Measurements from ENCODE around the gene TLE2. TPM values are rescaled to one million over a fixed set of nuclear protein-coding genes. Genes with fewer than 3 reads are reported as not detected.
"Not testable (repeated sequence)": the region's sequence is repeated elsewhere in the genome, so short reads cannot be mapped to it uniquely, and the experiment has no call there.

Gene TLE2
- total RNA-seq, 1 donor from 2014 or later, result 0.53 TPM

- Histone ChIP-seq H3K36me3 (ENCODE audit: control insufficient read depth, insufficient read depth, low read length) (peaks cover 15% of the 10 kb centered on the region), H3K4me3 (ENCODE audit: low read depth, low read length) (no peak overlapping the region), H3K27me3 (ENCODE audit: control insufficient read depth, insufficient read depth, low read length) (no peaks in the 10 kb centered on the region)
- FAIRE-seq (no peak), DNase-seq (ENCODE audit: low read depth) (no peak)
- TF ChIP-seq, protein P1, sequence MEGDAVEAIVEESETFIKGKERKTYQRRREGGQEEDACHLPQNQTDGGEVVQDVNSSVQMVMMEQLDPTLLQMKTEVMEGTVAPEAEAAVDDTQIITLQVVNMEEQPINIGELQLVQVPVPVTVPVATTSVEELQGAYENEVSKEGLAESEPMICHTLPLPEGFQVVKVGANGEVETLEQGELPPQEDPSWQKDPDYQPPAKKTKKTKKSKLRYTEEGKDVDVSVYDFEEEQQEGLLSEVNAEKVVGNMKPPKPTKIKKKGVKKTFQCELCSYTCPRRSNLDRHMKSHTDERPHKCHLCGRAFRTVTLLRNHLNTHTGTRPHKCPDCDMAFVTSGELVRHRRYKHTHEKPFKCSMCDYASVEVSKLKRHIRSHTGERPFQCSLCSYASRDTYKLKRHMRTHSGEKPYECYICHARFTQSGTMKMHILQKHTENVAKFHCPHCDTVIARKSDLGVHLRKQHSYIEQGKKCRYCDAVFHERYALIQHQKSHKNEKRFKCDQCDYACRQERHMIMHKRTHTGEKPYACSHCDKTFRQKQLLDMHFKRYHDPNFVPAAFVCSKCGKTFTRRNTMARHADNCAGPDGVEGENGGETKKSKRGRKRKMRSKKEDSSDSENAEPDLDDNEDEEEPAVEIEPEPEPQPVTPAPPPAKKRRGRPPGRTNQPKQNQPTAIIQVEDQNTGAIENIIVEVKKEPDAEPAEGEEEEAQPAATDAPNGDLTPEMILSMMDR (IDR thresholded peaks at IDR 0.05; ENCODE audit: insufficient read depth, low read length, severe bottlenecking), result no peak
Observed at GRCh38 chr19:3054265-3054971, 25.3 kb upstream of the TLE2 start.

DNA sequence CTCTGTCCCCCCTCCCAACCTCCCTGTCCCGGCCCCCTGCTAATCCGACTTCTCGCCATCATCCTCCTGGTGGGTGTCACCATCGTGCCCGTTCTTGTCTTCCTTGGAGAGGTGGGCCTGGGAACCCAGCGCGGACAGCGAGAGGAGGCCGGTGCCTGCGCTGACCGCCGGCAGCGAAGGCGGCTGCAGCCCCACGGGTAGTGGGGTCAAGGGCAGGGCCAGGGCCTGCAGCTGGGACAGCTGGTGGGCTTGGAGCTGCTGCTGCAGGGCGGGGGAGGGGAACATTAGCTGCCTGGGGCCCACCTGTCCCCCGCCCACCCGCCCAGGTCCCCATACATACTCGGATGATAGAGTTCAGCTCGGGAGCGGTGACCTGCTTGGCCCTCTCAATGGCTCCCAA is 24.7 kb upstream of the TLE2 start:
- Histone ChIP-seq H3K36me3 (ENCODE audit: control insufficient read depth, insufficient read depth, low read length) (peaks cover 14% of the 10 kb centered on the region), H3K4me3 (ENCODE audit: low read depth, low read length) (no peak overlapping the region), H3K27me3 (ENCODE audit: control insufficient read depth, insufficient read depth, low read length) (no peaks in the 10 kb centered on the region)
- DNase-seq (ENCODE audit: low read depth) (no peak), FAIRE-seq (no peak)
- TF ChIP-seq, protein P1 (IDR thresholded peaks at IDR 0.05; ENCODE audit: insufficient read depth, low read length, severe bottlenecking), result no peak

DNA sequence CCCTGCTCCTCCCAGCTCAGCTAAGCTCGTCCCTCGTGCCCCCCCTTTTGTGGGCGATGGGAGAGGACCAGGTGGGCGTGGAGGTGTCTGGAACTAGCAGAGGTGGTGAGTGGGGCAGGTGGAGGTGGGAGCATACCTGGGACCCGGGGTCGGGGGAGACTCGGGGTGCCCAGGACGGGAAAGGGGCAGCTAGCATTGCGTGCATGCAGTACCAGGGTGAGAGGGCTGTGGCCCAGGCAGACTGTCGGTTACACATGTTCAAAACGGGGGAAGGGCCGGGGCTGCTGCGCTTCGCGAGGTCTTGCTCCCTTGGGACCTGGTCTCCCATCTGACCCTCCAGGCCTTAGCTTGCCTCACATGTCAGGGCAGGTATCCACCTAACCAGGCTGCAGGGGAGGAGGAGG is 24.1 kb upstream of the TLE2 start:
- Histone ChIP-seq H3K27me3 (ENCODE audit: control insufficient read depth, insufficient read depth, low read length) (no peaks in the 10 kb centered on the region), H3K36me3 (ENCODE audit: control insufficient read depth, insufficient read depth, low read length) (peaks cover 12% of the 10 kb centered on the region), H3K4me3 (ENCODE audit: low read depth, low read length) (no peak overlapping the region)
- FAIRE-seq (no peak), DNase-seq (ENCODE audit: low read depth) (no peak)
- TF ChIP-seq, protein P1 (IDR thresholded peaks at IDR 0.05; ENCODE audit: insufficient read depth, low read length, severe bottlenecking), result no peak

DNA sequence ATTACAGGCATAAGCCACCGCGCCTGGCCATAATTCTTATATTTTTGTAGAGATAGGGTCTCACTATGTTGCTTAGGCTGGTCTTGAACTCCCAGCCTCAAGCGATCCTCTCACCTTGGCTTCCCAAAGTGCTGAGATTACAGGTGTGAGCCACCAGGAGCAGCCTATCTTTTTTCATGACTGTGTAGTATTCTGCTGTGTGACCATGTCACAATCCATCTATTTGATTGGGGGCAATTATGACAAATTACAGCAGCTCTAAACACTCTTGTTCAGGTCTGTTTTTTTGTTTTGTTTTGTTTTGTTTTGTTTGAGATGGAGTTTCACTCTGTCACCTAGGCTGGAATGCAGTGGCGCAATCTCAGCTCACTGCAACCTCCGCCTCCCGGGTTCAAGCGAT is 20.9 kb upstream of the TLE2 start:
- H3K27me3 ChIP-seq (ENCODE audit: control insufficient read depth, insufficient read depth, low read length); DNase-seq (ENCODE audit: low read depth); H3K4me3 ChIP-seq (ENCODE audit: low read depth, low read length); FAIRE-seq; H3K36me3 ChIP-seq (ENCODE audit: control insufficient read depth, insufficient read depth, low read length): not testable (repeated sequence)

DNA sequence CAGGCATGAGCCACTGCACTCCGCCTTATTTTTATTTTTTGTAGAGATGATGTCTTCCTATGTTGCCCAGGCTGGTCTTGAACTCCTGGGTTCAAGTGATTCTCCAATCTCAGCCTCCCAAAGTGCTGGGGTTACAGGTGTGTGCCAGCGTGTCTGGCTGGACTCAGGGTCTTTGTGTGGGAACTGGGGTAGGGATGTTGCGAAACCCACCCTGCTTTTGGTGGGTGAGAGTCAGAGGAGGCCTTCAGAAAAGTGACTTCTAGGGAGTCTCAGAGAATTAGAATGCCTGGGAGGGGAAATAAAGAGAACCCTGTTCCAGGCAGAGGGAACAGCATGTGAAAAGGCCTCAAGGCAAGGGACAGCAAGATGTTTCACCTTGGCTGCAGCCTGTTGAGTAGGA is 20.0 kb upstream of the TLE2 start:
- no peak for FAIRE-seq
- Histone ChIP-seq H3K36me3 (ENCODE audit: control insufficient read depth, insufficient read depth, low read length) (peaks cover 6% of the 10 kb centered on the region), H3K27me3 (ENCODE audit: control insufficient read depth, insufficient read depth, low read length) (no peaks in the 10 kb centered on the region), H3K4me3 (ENCODE audit: low read depth, low read length) (no peak overlapping the region)
- TF ChIP-seq, protein P1 (IDR thresholded peaks at IDR 0.05; ENCODE audit: insufficient read depth, low read length, severe bottlenecking), result no peak
- DNase-seq (ENCODE audit: low read depth), result no peak

GRCh38 chr19:3048190-3048533 is 19.1 kb upstream of the TLE2 start:
- H3K36me3 ChIP-seq (ENCODE audit: control insufficient read depth, insufficient read depth, low read length), result peaks cover under 1% of the 10 kb centered on the region
- H3K4me3 ChIP-seq (ENCODE audit: low read depth, low read length), result no peak overlapping the region
- TF ChIP-seq, protein P1 (IDR thresholded peaks at IDR 0.05; ENCODE audit: insufficient read depth, low read length, severe bottlenecking), result no peak
- no peak for FAIRE-seq
- no peak for DNase-seq (ENCODE audit: low read depth)
- H3K27me3 ChIP-seq (ENCODE audit: control insufficient read depth, insufficient read depth, low read length), result no peaks in the 10 kb centered on the region

All from bronchial epithelial cell (primary cell).